ENCODE results near the gene HS6ST2. TPM values are rescaled to one million over a fixed set of nuclear protein-coding genes. Genes with fewer than 3 reads are reported as not detected.

Gene HS6ST2
- total RNA-seq, 1 donor from 2014 or later: 0.92 TPM

DNA sequence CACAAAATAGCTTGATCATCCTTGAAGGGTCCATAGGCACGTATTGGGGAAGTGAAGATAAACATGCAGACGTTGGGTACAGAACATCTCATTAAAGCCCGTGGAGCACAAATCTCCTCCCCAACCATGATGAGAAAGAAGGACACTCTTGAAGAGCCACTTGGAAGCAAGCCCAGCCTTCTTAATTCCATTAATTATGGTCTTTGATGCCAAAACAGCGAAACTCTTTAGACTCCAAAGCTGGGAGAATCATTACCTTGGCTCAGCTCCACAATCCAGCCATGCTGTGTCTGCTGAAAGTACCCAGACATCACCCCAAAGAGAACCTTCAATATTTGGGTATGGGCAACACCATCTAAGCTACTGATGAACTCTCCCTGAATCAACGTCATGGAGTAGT lies 300.6 kb downstream of the HS6ST2 start:
- Histone ChIP-seq H3K4me3 (no peak overlapping the region), H3K36me3 (no peaks in the 10 kb centered on the region), H3K27me3 (ENCODE audit: low read depth) (no peaks in the 10 kb centered on the region), H3K4me1 (no peaks in the 10 kb centered on the region), H3K9me3 (no peaks in the 10 kb centered on the region), H3K27ac (no peak overlapping the region)
- DNase-seq (no peak), ATAC-seq (no peak)
- TF ChIP-seq, protein P1, sequence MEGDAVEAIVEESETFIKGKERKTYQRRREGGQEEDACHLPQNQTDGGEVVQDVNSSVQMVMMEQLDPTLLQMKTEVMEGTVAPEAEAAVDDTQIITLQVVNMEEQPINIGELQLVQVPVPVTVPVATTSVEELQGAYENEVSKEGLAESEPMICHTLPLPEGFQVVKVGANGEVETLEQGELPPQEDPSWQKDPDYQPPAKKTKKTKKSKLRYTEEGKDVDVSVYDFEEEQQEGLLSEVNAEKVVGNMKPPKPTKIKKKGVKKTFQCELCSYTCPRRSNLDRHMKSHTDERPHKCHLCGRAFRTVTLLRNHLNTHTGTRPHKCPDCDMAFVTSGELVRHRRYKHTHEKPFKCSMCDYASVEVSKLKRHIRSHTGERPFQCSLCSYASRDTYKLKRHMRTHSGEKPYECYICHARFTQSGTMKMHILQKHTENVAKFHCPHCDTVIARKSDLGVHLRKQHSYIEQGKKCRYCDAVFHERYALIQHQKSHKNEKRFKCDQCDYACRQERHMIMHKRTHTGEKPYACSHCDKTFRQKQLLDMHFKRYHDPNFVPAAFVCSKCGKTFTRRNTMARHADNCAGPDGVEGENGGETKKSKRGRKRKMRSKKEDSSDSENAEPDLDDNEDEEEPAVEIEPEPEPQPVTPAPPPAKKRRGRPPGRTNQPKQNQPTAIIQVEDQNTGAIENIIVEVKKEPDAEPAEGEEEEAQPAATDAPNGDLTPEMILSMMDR (IDR thresholded peaks at IDR 0.05): no peak
- intact Hi-C loops (cut with DNase I): no loop called here

DNA sequence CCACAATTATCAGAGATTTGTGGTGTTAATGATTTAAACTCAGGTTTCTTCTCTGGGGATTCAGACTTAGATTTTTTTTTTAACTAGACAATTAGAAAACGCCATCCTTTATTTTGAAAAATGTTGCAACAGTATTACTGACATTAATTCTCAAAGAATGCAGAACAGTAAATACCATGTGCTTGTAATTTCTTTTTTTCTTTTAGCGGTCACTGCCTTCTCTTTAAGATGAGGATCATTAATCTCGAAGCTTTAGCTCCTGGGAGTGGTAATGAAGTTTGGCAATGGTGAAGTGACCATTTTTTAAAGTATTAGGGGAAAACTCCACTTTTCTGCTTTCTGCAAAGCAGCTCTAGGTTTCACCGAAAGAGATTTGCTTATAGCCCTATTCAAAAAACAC lies 305.6 kb downstream of the HS6ST2 start:
- Histone ChIP-seq H3K4me3 (no peak overlapping the region), H3K27ac (no peak overlapping the region), H3K4me1 (no peaks in the 10 kb centered on the region), H3K36me3 (no peaks in the 10 kb centered on the region), H3K9me3 (no peaks in the 10 kb centered on the region), H3K27me3 (ENCODE audit: low read depth) (no peaks in the 10 kb centered on the region)
- DNase-seq (no peak), ATAC-seq (no peak)
- TF ChIP-seq, protein P1 (IDR thresholded peaks at IDR 0.05): no peak
- intact Hi-C loops (cut with DNase I): no loop called here

DNA sequence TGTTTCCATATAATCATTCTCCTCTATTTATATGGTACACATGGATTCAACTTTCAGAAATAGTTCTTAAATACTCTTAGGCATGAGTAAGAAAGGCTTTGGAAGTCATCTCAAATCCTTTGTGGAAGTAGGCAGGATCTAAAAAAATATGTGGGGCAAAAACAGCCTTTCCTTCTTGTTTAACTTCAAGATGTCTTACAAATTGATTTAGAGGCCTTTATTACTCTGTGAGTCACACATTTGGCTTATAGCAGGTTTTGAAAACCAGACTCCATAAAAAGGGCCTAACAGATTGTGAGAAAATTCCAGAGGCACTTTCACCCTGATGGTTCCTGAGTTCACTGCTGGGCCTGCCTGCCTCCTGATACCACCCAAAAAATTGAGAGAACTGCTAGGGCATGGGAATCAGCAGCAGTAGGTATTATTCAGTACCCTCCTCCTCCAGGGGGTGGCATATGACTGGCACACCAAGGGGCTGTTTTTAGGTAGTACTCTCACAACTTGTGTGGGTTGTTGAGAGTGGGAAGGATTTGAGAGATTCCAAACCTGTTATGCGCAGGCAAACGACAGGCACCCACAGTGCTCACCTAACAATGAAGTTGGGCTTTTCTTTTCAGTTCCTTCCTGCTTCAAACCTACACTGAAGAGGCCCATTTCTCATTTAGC lies 306.9 kb downstream of the HS6ST2 start:
- no peaks in the 10 kb centered on the region for H3K4me1 ChIP-seq
- H3K9me3 ChIP-seq: no peaks in the 10 kb centered on the region
- intact Hi-C loops (cut with DNase I): no loop called here
- TF ChIP-seq, protein P1 (IDR thresholded peaks at IDR 0.05): no peak
- DNase-seq: no peak
- ATAC-seq: no peak
- no peaks in the 10 kb centered on the region for H3K27me3 ChIP-seq (ENCODE audit: low read depth)
- no peaks in the 10 kb centered on the region for H3K36me3 ChIP-seq
- H3K4me3 ChIP-seq: no peak overlapping the region
- no peak overlapping the region for H3K27ac ChIP-seq

DNA sequence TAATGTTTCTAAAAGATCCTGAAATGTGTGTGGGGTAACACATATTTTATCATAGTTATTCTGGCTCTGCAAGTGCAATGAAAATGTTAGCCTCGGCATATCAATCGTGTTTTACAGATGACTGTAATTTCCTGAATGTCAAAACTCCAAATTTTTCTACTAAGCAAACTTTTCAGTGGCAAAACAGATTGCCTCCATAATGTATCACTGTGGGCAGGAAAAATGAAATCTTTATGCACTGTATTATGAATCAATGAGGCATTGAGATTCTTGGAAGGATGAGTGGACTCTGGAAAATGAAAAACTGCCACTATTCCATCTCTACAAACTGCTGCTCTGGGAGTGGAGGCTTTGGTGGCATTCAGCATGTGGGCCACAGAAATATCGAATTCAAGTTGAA lies 309.5 kb downstream of the HS6ST2 start:
- no peak for ATAC-seq
- H3K4me3 ChIP-seq: no peak overlapping the region
- H3K36me3 ChIP-seq: no peaks in the 10 kb centered on the region
- DNase-seq: no peak
- H3K4me1 ChIP-seq: no peaks in the 10 kb centered on the region
- no peaks in the 10 kb centered on the region for H3K9me3 ChIP-seq
- no peaks in the 10 kb centered on the region for H3K27me3 ChIP-seq (ENCODE audit: low read depth)
- H3K27ac ChIP-seq: no peak overlapping the region
- intact Hi-C loops (cut with DNase I): no loop called here
- TF ChIP-seq, protein P1 (IDR thresholded peaks at IDR 0.05): no peak

DNA sequence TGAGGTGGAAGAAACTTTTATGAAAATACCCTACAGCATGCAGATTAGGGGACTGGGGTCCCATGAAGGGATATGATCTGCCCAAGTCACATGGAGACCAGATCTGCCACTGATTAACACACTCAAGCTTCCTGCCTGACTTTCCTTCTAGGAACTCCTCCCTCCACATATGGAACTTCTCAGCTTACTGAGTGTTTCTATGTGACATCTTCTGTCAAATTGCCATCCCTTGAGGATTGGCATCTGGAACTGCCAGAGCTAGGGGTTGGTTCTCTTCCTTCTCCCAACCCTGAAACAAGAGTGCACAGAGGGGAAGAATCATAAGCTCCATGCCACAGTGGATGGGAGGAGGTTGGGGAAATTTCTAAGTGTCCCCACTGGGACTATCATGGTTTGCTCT lies 319.0 kb downstream of the HS6ST2 start:
- no peaks in the 10 kb centered on the region for H3K9me3 ChIP-seq
- H3K27ac ChIP-seq: no peak overlapping the region
- no peak overlapping the region for H3K4me3 ChIP-seq
- H3K36me3 ChIP-seq: no peaks in the 10 kb centered on the region
- H3K4me1 ChIP-seq: no peaks in the 10 kb centered on the region
- intact Hi-C loops (cut with DNase I): no loop called here
- no peak for ATAC-seq
- no peak for DNase-seq
- H3K27me3 ChIP-seq (ENCODE audit: low read depth): no peaks in the 10 kb centered on the region
- TF ChIP-seq, protein P1 (IDR thresholded peaks at IDR 0.05): no peak
